Sigmoid colon (tissue), 7 donors: ENCODE data around the gene KIAA1217. TPM values are rescaled to one million over a fixed set of nuclear protein-coding genes. Genes with fewer than 3 reads are reported as not detected.

Experiments used
- DNase-seq: peaks from one replicate; pipeline ENCODE4 v3.0.0-alpha.2; 2019
- H3K27ac ChIP-seq, 4 donors: fragments of 200-600 bp; sonication (generic); one replicate each; pipeline ENCODE4 v1.5.1; 2016 to 2019; ENCODE audit warnings: mild to moderate bottlenecking in 1 of 4
- H3K27me3 ChIP-seq, 3 donors: fragments of 200-600 bp; sonication (generic); one replicate each; pipeline ENCODE4 v1.5.1; 2019; ENCODE audit warnings: mild to moderate bottlenecking in 1 of 3
- H3K36me3 ChIP-seq, 4 donors: fragments of 200-600 bp; sonication (generic); one replicate each; pipeline ENCODE4 v1.5.1; 2016 to 2019
- H3K4me1 ChIP-seq, 4 donors: fragments of 200-600 bp; sonication (generic); one replicate each; pipeline ENCODE4 v1.5.1; 2017 to 2019
- H3K4me3 ChIP-seq, 4 donors: fragments of 200-600 bp; sonication (generic); one replicate each; pipeline ENCODE4 v1.5.1; 2017 to 2019; ENCODE audit warnings: mild to moderate bottlenecking in 2 of 4, moderate library complexity in 1 of 4
- H3K9me3 ChIP-seq, 4 donors: fragments of 200-600 bp in 3 of 4; sonication (generic) in 3 of 4; one replicate each; pipeline versions ENCODE4 v1.5.1 to v1.6.1; 2013 to 2019
- CTCF ChIP-seq, 4 experiments: fragments of 450-650 bp in 3 of 4; fragments of 200-600 bp in 1 of 4; IDR thresholded peaks; one replicate each; pipeline ENCODE4 v1.5.1; 2016 to 2019; ENCODE audit warnings: antibody characterized with exemption in 4 of 4, mild to moderate bottlenecking in 3 of 4, moderate library complexity in 2 of 4
- EP300 ChIP-seq, 4 donors: sonication (generic); formaldehyde crosslinking; IDR thresholded peaks; one replicate each; pipeline ENCODE4 v1.6.1; 2017; ENCODE audit warnings: antibody characterized with exemption in 4 of 4
- POLR2A ChIP-seq, 2 donors: fragments of 450-650 bp; IDR thresholded peaks; one replicate each; pipeline ENCODE4 v1.6.1; 2016; ENCODE audit warnings: antibody characterized with exemption in 2 of 2, mild to moderate bottlenecking in 2 of 2, moderate library complexity in 2 of 2
- POLR2AphosphoS5 ChIP-seq, 4 donors: sonication (generic); formaldehyde crosslinking; IDR thresholded peaks; one replicate each; pipeline ENCODE4 v1.6.1; 2017; ENCODE audit warnings: antibody characterized with exemption in 4 of 4
- WGBS, 2 donors: extraction: QIAGEN DNeasy Blood & Tissue Kit; methylation state at CpG; one replicate each; pipeline ENCODE4 v1.1.7; 2013; 5-methylcytosine and 5-hydroxymethylcytosine counted together
- intact Hi-C: fragments of 100-400 bp; cut with DNase I; formaldehyde crosslinking; loops from one replicate; pipeline ENCODE4 v1.15.1; 2023
- polyA plus RNA-seq, 3 donors: library from polyadenylated mRNA; stranded (reverse); fragments of 200-250 nt; gene quantifications; one replicate each; pipeline ENCODE4 v1.2.3, GENCODE V29; 2013
- total RNA-seq, 4 donors: library from RNA; depleted of rRNA; stranded (reverse); fragments of >200 nt; gene quantifications; one replicate each; pipeline ENCODE4 v1.1.0, GENCODE V29; 2016
- donor health status: healthy with polysubstance abuse.
- donor health status: Bipolar disorder and iron deficiency.
- donor health status: healthy.

KIAA1217 gene
- total and polyA plus RNA-seq, 7 donors = 7.6 to 31.9 (median 15.0) TPM

GRCh38 chr10:24170199-24170598, 38.7 kb upstream of the KIAA1217 start:
- H3K9me3 ChIP-seq = no peaks in the 10 kb centered on the region
- H3K4me3 ChIP-seq = no peak overlapping the region
- 75 to 77% methylated on average over 5 of the region's 5 CpGs for WGBS, 2 donors

GRCh38 chr10:24172909-24173308, 36.0 kb upstream of the KIAA1217 start:
- DNase-seq = no peak
- H3K9me3 ChIP-seq = no peaks in the 10 kb centered on the region
- no peak overlapping the region for H3K4me3 ChIP-seq
- whole genome bisulfite sequencing, 2 donors = 95 to 97% methylated on average over 3 of the region's 3 CpGs
- no peak overlapping the region for H3K27ac ChIP-seq
- intact Hi-C loops = no loop called here
- TF ChIP-seq POLR2AphosphoS5 (IDR thresholded peaks at IDR 0.05) (no peak), POLR2A (IDR thresholded peaks at IDR 0.05) (no peak), CTCF (IDR thresholded peaks at IDR 0.05) (no peak), EP300 (IDR thresholded peaks at IDR 0.05) (no peak)
- H3K36me3 ChIP-seq = no peaks in the 10 kb centered on the region
- H3K27me3 ChIP-seq = no peaks in the 10 kb centered on the region
- no peaks in the 10 kb centered on the region for H3K4me1 ChIP-seq

More at GRCh38 chr10:24170199-24170598, 38.7 kb upstream of the KIAA1217 start:
- TF ChIP-seq EP300 (IDR thresholded peaks at IDR 0.05) (no peak), POLR2A (IDR thresholded peaks at IDR 0.05) (no peak), CTCF (IDR thresholded peaks at IDR 0.05) (no peak)
- Histone ChIP-seq H3K27me3 (no peaks in the 10 kb centered on the region), H3K27ac (no peak overlapping the region), H3K36me3 (no peaks in the 10 kb centered on the region), H3K4me1 (no peaks in the 10 kb centered on the region)
- DNase-seq = no peak
- intact Hi-C loops = no loop called here

GRCh38 chr10:24174014-24174413, 34.9 kb upstream of the KIAA1217 start:
- Histone ChIP-seq H3K4me1 (no peaks in the 10 kb centered on the region), H3K9me3 (peaks cover 0 to 2% (median under 1%) of the 10 kb centered on the region in 4 donors), H3K27ac (no peak overlapping the region), H3K4me3 (no peak overlapping the region), H3K27me3 (no peaks in the 10 kb centered on the region), H3K36me3 (no peaks in the 10 kb centered on the region)
- TF ChIP-seq EP300 (IDR thresholded peaks at IDR 0.05) = no peak
- TF ChIP-seq POLR2AphosphoS5 (IDR thresholded peaks at IDR 0.05) = no peak
- no peak for TF ChIP-seq CTCF (IDR thresholded peaks at IDR 0.05)
- TF ChIP-seq POLR2A (IDR thresholded peaks at IDR 0.05) = no peak
- no peak for DNase-seq
- 46 to 77% methylated on average over 2 of the region's 2 CpGs for WGBS, 2 donors
- intact Hi-C loops = no loop called here

- WGBS, 2 donors = 95 to 96% methylated on average over 19 of the region's 19 CpGs
- Histone ChIP-seq H3K36me3 (no peaks in the 10 kb centered on the region), H3K27me3 (no peaks in the 10 kb centered on the region), H3K27ac (no peak overlapping the region), H3K4me3 (no peak overlapping the region), H3K9me3 (peaks cover 0 to 6% (median 1%) of the 10 kb centered on the region in 4 donors), H3K4me1 (no peaks in the 10 kb centered on the region)
- intact Hi-C loops = no loop called here
- no peak for DNase-seq
- TF ChIP-seq EP300 (IDR thresholded peaks at IDR 0.05) = no peak
- TF ChIP-seq CTCF (IDR thresholded peaks at IDR 0.05) = no peak
- no peak for TF ChIP-seq POLR2A (IDR thresholded peaks at IDR 0.05)
- no peak for TF ChIP-seq POLR2AphosphoS5 (IDR thresholded peaks at IDR 0.05)
Observed at GRCh38 chr10:24176658-24177057, 32.3 kb upstream of the KIAA1217 start.

GRCh38 chr10:24177636-24178035, 31.3 kb upstream of the KIAA1217 start:
- H3K27me3 ChIP-seq = no peaks in the 10 kb centered on the region
- intact Hi-C loops = no loop called here
- no peak overlapping the region for H3K4me3 ChIP-seq
- no peaks in the 10 kb centered on the region for H3K4me1 ChIP-seq
- H3K27ac ChIP-seq = no peak overlapping the region
- H3K9me3 ChIP-seq = peaks cover 0 to 6% (median 1%) of the 10 kb centered on the region in 4 donors
- H3K36me3 ChIP-seq = no peaks in the 10 kb centered on the region
- TF ChIP-seq POLR2A (IDR thresholded peaks at IDR 0.05) (no peak), CTCF (IDR thresholded peaks at IDR 0.05) (no peak), EP300 (IDR thresholded peaks at IDR 0.05) (no peak), POLR2AphosphoS5 (IDR thresholded peaks at IDR 0.05) (no peak)
- DNase-seq = no peak
